ENCODE data around the gene ISY1.
"Not testable (repeated sequence)": the region's sequence is repeated elsewhere in the genome, so short reads cannot be mapped to it uniquely, and the experiment has no call there.

ISY1 gene

GRCh38 chr3:129119365-129120100 is 41.3 kb downstream of the ISY1 start:
- DNase-seq, result no peak

- no peak for DNase-seq
Observed at GRCh38 chr3:129118745-129119144, 42.1 kb downstream of the ISY1 start.

- no peak for DNase-seq
Observed at GRCh38 chr3:129117134-129117533, 43.7 kb downstream of the ISY1 start.

- DNase-seq, result no peak
Observed at GRCh38 chr3:129116482-129116946, 44.3 kb downstream of the ISY1 start.

- no peak for DNase-seq
Observed at GRCh38 chr3:129114455-129114854, 46.4 kb downstream of the ISY1 start.

- no peak for DNase-seq
Observed at GRCh38 chr3:129112308-129113052, 48.4 kb downstream of the ISY1 start.

- DNase-seq, result not testable (repeated sequence)
Observed at GRCh38 chr3:129111076-129111780, 49.6 kb downstream of the ISY1 start.

- DNase-seq, result no peak
Observed at GRCh38 chr3:129107793-129108192, 53.1 kb downstream of the ISY1 start.

- no peak for DNase-seq
Observed at GRCh38 chr3:129106866-129107565, 53.8 kb downstream of the ISY1 start.

GRCh38 chr3:129106320-129106719 is 54.5 kb downstream of the ISY1 start:
- no peak for DNase-seq

GRCh38 chr3:129105862-129106261 is 55.0 kb downstream of the ISY1 start:
- DNase-seq, result no peak

GRCh38 chr3:129104498-129105079 is 56.3 kb downstream of the ISY1 start:
- no peak for DNase-seq

GRCh38 chr3:129104051-129104450 is 56.8 kb downstream of the ISY1 start:
- no peak for DNase-seq

- DNase-seq, result no peak
Observed at GRCh38 chr3:129103296-129103695, 57.6 kb downstream of the ISY1 start.

GRCh38 chr3:129101370-129102138 is 59.3 kb downstream of the ISY1 start:
- DNase-seq, result no peak

GRCh38 chr3:129100274-129100673 is 60.6 kb downstream of the ISY1 start:
- DNase-seq, result no peak

- no peak for DNase-seq
Observed at GRCh38 chr3:129095285-129095684, 65.6 kb downstream of the ISY1 start.

- DNase-seq, result not testable (repeated sequence)
Observed at GRCh38 chr3:129088312-129088711, 72.6 kb downstream of the ISY1 start.

GRCh38 chr3:129087904-129088303 is 73.0 kb downstream of the ISY1 start:
- not testable (repeated sequence) for DNase-seq

GRCh38 chr3:129087138-129087702 is 73.6 kb downstream of the ISY1 start:
- DNase-seq, result peak; percentile 62

- no peak for DNase-seq
Observed at GRCh38 chr3:129085818-129086217, 75.0 kb downstream of the ISY1 start.
